Measurements from ENCODE around the gene CHST12.

DNA sequence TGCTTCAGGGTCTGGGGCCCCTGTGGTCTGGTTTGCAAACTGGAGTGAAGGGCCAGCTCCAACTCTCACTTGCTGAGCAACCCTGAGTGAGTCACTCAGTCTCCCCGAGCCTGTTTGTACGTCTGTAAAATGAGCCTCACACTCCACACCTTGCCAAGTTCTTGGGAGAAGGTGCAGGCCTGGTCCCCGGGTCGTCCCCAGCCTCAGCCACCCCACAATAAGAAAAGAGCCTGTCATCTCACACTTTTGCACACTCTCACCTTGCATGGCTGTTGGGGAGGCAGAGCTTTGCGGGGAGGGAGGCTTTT lies 67.6 kb downstream of the CHST12 start:
- TF ChIP-seq POLR2A (IDR thresholded peaks at IDR 0.05), result no peak
- TF ChIP-seq, protein P1, sequence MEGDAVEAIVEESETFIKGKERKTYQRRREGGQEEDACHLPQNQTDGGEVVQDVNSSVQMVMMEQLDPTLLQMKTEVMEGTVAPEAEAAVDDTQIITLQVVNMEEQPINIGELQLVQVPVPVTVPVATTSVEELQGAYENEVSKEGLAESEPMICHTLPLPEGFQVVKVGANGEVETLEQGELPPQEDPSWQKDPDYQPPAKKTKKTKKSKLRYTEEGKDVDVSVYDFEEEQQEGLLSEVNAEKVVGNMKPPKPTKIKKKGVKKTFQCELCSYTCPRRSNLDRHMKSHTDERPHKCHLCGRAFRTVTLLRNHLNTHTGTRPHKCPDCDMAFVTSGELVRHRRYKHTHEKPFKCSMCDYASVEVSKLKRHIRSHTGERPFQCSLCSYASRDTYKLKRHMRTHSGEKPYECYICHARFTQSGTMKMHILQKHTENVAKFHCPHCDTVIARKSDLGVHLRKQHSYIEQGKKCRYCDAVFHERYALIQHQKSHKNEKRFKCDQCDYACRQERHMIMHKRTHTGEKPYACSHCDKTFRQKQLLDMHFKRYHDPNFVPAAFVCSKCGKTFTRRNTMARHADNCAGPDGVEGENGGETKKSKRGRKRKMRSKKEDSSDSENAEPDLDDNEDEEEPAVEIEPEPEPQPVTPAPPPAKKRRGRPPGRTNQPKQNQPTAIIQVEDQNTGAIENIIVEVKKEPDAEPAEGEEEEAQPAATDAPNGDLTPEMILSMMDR (IDR thresholded peaks at IDR 0.05), result no peak
